GM18861 (cell line): ENCODE data around the gene SHISAL1.

ENCODE experiments used
- ATAC-seq: cut with Tn5 transposase; IDR thresholded peaks from one replicate; pipeline ENCODE4 v1.9.1; 2021; ENCODE audit not compliant: unreplicated experiment

The SHISAL1 gene

DNA sequence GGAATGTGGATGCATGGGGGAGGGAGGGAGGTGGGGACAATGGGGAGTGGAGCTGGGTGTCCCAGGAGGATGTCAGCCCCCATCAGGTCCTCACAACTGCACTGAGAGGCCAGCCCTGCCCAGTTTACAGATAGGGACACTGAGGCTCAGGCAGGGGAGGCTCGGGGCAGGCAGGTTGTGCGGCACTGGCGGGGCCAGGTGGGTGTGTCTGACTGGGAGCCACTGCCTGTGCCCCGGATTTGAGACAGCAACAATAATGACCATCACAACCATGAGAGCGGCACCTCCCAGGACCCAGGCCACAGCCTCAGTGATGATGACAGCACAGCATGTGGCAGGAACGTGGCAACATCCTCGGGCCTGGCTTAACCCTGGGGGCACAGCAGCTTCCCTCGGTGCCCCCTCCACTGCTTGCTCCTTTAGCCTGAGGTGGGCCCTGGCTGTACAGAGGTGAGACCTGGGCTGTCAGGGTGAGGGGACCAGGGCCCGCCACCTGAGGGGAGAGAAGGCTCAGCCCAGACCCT is 32.0 kb downstream of the SHISAL1 start:
- no peak for ATAC-seq

DNA sequence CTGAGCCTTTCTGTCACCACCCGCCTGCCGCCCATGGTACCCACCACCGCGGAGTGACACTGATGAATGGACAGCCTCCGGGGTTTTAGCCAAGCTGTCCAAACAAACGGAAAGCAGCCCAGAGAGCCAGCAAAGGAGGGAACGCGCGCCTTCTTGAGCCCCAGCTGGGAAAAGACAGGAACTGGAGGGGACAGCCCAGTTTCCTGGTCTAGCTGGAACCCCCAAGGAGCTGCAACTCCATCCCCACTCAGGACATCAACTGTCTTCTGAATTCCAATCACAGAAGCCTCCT is 33.7 kb downstream of the SHISAL1 start:
- ATAC-seq: no peak

DNA sequence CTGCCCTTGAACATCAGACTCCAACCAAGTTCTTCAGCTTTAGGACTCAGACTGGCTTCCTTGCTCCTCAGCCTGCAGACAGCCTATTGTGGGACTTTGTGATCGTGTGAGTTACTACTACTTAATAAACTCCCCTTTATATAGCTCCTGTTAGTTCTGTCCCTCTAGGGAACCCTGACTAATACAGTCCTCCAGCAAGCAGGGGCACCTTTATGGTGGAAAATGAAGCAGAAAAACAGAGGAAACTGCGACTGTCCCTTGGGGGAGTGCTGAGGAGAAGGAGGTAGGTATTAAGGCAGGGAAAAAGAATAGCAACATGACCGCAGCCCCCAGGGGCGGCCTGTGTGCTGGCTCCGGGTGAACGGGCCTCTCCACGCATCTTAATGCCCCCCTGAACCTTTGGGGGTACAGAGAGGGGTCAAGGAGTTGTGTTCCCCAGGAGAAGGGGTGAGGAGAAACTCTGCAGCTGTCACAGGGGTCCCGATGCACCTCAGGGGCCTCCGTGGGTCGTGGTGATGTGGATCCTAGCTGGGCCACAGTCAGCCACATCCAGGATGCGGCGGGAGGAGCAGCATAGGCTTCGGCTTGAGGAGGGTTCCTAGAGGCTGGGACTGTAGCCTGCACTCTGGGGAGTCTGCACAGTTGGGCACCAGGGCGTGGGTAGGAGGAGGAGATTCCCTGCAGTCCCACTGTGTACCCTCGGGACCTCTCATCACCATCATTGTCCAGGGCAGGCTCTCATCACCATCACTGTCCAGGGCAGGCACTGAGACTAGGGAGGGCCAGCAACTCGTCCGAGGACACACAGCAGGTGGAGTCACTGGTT is 34.3 kb downstream of the SHISAL1 start:
- no peak for ATAC-seq

DNA sequence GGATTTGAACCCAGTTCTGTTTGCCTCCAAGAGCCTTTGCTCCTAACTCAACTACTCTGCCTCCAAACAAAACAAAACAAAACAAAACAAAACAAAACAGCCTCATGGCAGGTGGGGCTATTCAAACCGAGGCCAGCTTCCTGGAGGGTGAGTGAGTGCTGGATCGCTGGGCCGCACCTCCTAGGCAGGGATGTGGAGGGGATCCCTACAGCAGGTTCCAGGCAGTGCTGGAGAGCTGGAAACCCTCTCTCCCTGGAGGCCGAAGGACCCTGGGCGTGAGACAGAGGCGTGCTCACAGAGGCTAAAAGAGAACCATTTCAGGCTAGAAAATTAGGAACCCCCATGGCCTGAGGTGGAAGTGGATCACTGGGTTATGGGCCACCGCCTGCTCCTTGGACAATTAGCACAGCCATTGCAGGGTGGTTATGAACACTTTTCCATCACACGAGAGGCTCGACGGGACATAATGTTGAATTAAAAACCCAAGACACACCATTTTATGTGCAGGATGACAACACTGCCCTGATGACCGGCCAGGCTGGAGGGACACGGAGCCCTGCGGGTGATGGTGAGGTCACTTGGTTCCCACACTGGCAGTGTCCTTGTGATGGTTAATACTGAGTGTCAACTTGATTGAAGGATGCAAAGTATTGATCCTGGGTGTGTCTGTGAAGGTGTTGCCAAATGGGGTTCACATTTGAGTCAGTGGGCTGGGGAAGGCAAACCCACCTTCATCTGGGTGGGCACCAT is 35.2 kb downstream of the SHISAL1 start:
- ATAC-seq: no peak

DNA sequence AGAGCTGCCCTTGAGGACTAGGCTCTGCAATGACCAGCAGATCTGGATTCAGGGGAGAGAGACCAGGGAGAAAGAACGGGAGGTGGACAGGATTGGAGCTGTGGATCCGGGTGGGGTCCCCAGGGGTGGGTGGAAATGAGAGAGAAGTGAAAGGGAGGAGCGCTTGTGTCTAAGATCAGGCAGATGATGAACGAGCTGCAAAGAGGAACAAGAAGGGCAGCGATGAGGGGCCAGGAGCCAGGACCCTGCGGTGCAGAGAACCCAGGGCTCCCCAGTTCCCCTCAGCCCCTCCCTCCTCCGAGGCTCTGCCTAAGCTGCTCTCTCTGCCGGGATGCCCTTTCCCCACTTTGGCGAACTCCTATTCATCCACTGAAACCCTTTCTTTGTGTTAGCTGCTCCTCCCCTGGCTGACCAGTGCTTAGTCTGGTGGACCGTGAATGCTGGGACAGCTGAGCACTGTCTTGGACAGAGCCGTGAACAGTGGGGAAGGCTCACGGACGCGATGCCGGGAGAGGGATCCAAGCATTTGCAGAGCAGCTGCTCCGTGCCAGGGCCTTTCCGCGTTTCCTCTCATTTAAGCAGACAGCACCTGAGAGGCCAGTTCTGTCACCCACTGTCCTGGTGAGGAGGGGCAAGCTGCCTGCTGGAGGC is 35.9 kb downstream of the SHISAL1 start:
- ATAC-seq: no peak

DNA sequence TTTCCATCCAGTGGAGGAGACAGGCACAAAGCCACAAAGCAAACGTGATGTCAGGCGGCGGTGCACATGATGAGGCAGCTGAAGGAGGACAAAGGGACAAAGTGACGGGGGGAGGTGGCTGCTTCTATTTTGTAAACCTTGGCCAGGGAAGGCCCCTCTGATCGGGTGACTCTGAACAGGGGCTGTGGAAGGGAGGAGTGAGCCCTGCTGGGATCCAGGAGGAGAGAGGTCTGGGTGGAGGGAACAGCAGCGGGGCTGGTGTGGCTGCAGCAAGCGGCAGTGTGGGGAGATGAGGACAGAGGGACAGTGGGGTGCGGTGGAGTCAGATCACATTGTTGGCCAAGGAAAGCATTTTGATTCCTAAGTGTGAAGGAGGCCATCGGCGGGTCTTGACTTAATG is 36.7 kb downstream of the SHISAL1 start:
- ATAC-seq: no peak

DNA sequence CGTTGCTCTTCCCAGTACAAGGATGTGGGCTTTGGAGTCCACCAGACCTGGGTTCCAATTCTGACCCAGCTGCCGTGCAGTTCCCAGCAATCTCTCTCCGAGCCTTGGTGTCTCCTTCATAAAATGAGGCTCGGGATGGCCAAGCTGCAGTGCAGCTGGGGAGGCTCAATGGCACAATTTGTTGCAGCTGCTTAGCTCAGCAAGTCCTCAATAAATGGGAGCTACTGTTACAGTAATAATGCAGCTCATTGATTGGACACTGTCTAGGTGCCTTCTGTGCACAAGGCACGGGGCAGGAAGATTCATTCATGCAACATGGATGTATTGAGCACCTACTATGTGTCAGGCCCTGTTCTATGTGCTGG is 37.1 kb downstream of the SHISAL1 start:
- ATAC-seq: no peak

DNA sequence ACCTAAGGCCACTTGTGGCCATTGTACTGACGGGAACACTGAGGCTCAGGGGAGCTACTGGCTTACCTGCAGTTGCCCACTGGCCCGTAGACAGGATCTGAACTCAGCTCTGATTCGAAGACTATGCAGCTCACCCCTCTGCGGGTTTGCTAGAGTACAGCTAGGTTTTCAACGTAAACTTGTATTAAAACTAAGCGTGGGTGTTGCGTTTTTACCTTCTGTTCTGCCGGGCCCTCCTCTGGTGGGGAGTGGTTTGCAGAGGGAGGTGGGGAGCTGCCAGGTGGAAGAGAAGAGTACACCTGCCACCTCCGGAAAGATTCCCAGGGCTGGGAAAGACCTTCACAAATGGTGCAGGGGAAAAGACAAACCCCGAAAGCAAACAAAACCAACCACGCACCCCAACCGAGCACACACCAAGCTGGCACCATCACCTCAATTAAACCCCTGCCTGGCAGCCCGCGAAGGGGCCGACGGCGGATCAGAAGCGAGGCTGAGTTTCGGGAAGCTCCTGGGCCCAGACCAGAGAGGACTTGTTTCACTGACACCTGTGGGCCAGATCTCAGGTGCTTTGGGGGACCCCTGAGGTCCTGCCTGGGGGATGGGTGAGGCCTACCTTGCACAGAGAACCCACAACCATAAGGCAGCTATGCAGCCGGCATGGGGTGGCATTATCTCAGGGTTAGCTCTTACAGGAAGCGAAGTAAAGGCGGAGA is 37.7 kb downstream of the SHISAL1 start:
- no peak for ATAC-seq

DNA sequence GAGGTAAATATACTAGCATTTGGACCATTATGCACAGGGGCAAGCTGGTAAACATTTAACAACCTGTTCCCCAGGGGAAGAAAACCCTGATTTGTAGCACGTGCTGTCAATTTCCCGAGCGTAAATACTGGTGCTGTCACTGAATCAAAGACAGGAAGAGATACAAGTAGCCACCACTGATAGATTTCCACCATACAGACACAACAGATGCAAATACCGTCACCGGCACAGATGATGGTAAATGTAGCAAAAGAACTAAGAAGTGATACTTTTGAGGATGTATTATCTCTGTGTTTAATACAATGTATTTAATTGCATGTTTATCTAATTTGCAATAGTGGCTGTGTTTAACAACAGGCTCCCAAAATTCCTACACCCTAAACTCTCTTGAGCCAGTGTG is 39.6 kb downstream of the SHISAL1 start:
- no peak for ATAC-seq

DNA sequence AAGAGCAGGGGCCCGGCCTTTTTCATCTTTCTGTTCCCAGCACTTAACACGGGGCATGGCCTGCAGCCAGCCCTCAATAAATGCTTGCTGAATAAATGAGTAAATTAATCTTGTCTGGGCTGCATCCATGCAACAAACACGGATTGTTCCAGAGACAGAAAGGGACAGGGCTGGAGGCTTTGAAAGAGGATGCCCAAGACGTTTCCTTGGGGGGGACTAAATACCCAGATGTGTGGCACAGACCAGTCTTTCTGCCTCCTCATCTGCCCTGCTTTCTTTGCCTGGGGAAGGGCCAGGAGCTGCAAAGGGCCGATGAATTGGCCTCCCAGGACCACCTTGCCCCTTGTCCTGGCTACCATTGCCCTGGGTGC is 40.4 kb downstream of the SHISAL1 start:
- no peak for ATAC-seq

DNA sequence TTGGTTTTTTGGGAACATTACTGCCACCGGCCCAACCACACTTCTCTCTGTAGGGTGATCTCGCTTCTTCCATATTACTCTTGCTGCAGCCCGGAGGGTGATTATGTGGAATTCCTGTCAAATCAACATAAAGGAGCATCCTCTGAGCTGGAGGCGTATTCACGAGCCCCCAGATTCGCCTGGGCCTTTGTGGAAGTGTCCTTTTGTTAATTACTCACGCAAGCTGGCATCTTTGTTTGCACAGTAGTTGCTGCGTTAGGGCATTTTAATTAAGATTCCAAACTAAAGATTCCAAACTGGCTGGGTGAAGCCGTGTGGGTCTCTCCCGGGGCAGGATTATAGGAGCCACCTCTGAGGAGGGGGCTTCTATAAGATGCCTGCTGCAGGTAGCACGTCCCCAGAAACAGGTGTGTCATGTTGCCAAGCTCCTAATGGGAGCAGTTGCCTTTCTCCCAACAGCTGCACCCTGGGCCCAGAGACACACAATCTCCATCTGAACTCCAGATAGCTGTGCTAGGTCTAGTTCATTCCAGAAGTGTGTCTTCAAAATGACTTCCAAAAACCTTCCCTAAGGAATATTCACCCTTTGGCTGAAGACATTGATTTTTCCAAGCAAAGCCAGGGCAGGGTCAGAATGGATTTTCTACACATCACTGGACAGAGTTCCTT is 40.9 kb downstream of the SHISAL1 start:
- ATAC-seq: no peak

DNA sequence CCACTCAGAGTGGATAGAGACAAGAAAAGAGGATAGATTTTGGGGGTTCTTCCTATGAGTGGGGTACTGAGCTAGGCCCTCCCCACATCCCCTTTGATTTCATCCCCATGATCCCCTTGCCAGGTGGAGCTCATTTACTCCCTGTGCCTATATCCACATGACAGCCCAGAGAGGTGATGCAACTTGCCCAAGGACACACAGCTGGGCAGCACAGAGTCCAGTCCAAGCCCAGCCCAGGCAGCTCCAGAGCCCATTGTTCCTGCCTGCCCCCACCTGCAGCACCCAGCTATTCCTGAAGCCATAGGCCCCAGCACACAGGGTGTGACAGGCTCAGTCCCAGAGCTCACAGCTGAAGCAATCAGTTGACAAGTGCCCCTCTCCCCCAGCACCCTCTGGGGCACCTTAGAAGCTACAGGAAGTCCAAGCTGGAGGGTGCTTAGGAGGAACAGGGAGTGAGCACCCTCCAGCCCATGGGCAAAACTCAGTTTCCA is 41.7 kb downstream of the SHISAL1 start:
- ATAC-seq: no peak

DNA sequence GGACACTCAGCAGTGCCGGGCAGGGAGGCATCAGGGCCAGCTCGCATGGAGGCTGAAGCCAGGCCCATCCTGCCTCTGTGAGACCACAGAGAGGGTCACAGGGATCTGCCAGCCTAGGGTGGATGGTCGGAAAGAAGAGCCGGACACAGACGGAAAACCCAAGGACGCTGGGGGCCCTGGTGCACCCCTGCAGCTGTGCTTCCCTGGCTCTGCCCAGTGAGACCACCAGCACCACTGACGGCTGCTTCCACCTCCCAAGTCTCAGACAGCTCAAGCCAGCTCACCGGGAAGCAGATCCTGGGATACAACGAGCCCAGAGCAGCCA is 42.2 kb downstream of the SHISAL1 start:
- ATAC-seq: no peak

DNA sequence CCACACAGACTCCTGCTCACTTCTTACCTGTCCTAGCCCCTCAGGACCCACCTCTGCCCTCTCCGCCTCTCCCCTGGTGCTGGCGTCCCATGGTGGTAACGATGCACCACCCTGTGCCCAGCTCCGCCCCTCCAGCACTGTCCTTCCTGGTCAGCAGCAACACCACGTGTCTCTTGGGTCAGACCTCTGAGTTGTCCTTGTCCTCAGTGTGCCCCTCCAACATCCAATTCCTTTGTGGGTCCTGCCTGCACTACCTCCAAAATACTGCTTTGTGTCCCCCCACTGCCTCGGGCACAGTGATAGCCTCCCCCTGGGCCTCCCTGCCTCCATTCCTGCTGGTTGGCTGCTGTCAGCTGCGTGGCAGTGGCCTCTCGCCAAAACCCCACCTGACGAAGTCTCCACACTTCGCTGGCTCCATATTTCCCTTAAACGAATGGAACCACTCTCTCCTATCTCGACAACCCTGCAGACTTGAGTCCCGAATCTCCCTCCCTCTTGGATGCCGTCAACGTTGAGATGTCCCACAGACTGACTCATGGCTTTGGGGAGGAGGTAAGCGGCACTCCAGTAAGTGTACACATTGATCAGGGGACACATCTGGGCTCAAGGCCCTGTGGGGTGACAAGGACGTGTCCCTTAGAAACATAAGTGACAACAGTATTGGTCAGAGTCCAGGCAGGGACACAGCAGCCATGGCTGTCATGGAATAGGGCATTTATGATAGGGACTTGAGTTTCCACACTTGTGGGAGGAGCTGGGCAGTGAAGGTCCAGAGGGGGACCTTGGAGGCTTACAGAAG is 42.8 kb downstream of the SHISAL1 start:
- ATAC-seq: no peak

DNA sequence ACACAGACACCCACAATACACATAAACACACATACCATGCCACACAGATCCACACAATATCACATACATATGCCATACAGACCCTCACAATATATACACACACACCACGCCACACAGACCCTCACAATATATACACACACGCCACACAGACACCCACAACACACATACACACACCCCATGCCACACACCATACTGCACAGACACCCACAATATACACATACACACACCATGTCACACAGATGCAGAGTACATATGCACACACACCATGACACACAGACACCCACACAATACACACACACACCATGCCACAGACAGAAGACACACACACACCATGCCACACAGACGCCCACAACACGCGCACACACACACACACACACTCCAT is 43.6 kb downstream of the SHISAL1 start:
- no peak for ATAC-seq

DNA sequence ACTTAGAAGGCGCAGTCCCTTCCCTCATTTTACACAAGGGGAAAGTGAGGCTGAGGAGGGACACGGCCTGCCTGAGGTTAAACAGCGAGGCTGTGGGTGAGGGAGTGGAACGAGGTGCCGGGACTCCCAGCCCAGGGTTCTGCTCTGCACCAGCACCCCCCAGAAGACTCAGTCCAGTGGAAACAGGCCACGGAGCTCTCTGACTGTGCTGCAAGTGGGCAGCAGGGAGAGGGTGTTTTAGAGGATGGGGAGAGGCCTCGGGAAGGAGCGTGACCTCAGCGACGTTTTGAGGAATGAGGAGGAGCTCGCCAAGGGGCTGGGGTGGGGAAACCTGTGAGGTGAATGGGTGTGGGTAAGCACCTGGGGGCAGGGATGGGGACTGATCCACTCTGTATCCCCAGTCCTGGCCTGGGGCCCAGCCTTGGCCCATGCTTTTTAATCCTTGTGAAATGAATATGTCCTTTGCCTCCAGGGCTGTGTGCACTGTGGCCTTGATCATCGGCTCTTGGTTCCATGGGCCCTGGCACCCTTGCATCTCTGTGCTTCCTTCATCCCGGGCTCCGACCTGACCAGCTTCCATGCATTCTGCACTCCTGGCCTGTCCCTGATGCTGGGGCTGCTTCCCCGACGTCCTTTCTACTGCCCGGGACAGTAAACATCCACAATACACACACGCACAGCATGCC is 44.2 kb downstream of the SHISAL1 start:
- no peak for ATAC-seq

DNA sequence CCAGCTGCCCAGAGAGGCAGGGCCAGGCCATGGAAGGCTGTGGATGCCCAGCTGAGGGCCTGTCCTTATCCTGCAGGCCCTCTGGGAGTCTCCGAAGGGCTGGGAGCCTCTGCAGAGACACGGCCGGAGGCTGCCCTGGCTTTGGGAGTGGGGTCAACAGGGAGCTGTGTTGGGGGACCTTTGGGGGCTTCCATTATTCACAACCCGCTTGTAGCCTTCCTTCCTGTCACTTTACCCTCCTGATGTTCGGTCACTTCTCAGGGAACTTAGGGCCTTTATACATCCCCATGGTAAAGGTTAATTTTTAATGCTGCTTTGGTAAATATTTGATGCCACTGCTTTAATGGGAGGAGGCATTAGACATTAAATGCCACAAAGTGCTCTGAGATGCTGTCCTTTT is 44.9 kb downstream of the SHISAL1 start:
- no peak for ATAC-seq

DNA sequence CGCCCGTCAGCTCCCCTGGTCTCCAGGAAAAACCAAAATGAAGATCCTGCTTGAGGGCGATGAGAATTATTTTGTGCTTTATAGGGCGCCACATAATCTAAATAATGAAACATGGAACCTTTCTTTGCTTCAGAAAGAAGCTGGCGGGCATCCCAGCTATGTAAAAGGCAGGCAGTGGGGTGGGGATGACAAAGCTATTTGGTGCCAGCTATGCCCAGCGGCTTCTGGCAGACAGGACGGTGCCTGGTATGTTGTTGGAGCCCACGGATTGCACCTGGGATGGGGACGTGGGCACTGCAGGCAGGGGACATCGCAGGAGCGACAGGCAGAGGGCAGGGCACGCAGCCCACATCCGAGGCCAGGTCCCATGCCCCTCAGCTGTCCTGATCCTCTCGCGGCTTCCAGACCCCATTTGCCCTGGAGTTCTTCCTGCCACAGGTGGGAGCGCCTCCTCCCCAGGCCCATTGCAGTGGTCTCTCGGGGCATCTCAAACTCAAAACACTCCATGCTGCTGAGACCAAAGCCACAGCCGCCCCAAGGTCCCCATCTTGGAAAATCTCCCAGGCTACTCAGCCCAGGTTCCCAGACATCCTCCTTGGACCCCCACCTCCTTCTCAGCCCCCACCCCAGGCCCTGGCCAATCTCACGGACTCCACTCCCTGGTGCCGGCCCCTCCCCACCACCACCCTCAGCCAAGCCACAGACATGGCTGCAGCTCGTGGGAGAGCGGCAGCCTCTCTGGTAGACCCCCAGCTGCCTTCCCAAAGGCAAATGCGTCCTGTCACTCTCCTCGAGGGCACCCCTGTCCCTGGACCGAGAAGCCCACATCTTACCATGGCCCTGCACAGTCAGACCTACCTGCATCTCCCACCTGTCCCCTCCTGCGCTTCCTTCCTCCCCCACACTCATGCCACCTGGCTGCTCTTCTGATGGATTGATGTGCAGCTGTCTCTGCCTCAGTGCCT is 45.7 kb downstream of the SHISAL1 start:
- no peak for ATAC-seq
